Spleen (tissue), 11 donors: ENCODE data around the gene MYOM3. TPM values are rescaled to one million over a fixed set of nuclear protein-coding genes. Genes with fewer than 3 reads are reported as not detected.

Experiments used
- DNase-seq: peaks from one replicate; pipeline ENCODE4 v3.0.0-alpha.2; 2020
- H3K27ac ChIP-seq, 8 donors: fragments of 200-600 bp; sonication (generic) in 7 of 8; 1 replicate in 4 of 8; 2 replicates in 4 of 8; pipeline versions ENCODE4 v1.5.0 to v1.8.0; 2016 to 2021; ENCODE audit warnings: inconsistent platforms in 4 of 8, mild to moderate bottlenecking in 4 of 8, moderate library complexity in 1 of 8
- H3K27me3 ChIP-seq, 7 donors: fragments of 200-600 bp; sonication (generic) in 6 of 7; replicated peaks in 1 of 7; 1 replicate in 4 of 7; 2 replicates in 3 of 7; pipeline versions ENCODE4 v1.5.0 to v1.8.0; 2016 to 2021; ENCODE audit warnings: inconsistent platforms in 3 of 7, mild to moderate bottlenecking in 1 of 7
- H3K36me3 ChIP-seq, 6 donors: fragments of 200-600 bp; sonication (generic) in 5 of 6; 1 replicate in 4 of 6; 2 replicates in 2 of 6; pipeline versions ENCODE4 v1.5.0 to v1.8.0; 2016 to 2021; ENCODE audit warnings: inconsistent platforms in 2 of 6
- H3K4me1 ChIP-seq, 6 donors: fragments of 200-600 bp; sonication (generic) in 5 of 6; 1 replicate in 3 of 6; 2 replicates in 3 of 6; pipeline versions ENCODE4 v1.5.0 to v1.8.0; 2016 to 2021; ENCODE audit warnings: inconsistent platforms in 3 of 6
- H3K4me3 ChIP-seq, 8 donors: fragments of 200-600 bp; sonication (generic) in 7 of 8; 1 replicate in 4 of 8; 2 replicates in 4 of 8; pipeline versions ENCODE4 v1.5.0 to v1.8.0; 2016 to 2021; ENCODE audit warnings: inconsistent platforms in 4 of 8, mild to moderate bottlenecking in 4 of 8, moderate library complexity in 2 of 8
- H3K9me3 ChIP-seq, 8 donors: fragments of 200-600 bp; sonication (generic) in 7 of 8; 1 replicate in 4 of 8; 2 replicates in 4 of 8; pipeline versions ENCODE4 v1.5.0 to v1.8.0; 2016 to 2021; ENCODE audit warnings: inconsistent platforms in 4 of 8
- POLR2A ChIP-seq, 3 donors: fragments of 450-650 bp; IDR thresholded peaks; one replicate each; pipeline ENCODE4 v1.5.1; 2017; ENCODE audit warnings: antibody characterized with exemption in 3 of 3, mild to moderate bottlenecking in 1 of 3
- POLR2AphosphoS5 ChIP-seq, 3 donors: sonication (generic); formaldehyde crosslinking; IDR thresholded peaks; one replicate each; pipeline ENCODE4 v1.5.1; 2017; ENCODE audit warnings: antibody characterized with exemption in 3 of 3
- whole genome bisulfite sequencing, 5 donors: extraction: QIAGEN DNeasy Blood & Tissue Kit in 3 of 5; methylation state at CpG; one replicate each; pipeline versions ENCODE4 v1.1.5 to v1.1.7; 2013 to 2018; 5-methylcytosine and 5-hydroxymethylcytosine counted together
- intact Hi-C: fragments of 100-400 bp; cut with DNase I; formaldehyde crosslinking; loops from one replicate; pipeline ENCODE4 v1.15.0; 2023; ENCODE audit warnings: low total_unique reads
- polyA plus RNA-seq, 3 donors: library from polyadenylated mRNA; stranded (reverse); fragments of 200-250 nt; gene quantifications; one replicate each; pipeline ENCODE4 v1.2.1, GENCODE V29; 2013
- total RNA-seq, 7 donors: library from RNA; depleted of rRNA in 3 of 7; stranded (reverse); fragments of >200 nt in 3 of 7; fragmentation: NEBNext Ultra II Directional in 4 of 7; extraction: Animal tissue kit (Norgen Biotek cat#: 25700) in 4 of 7; gene quantifications; one replicate each; pipeline versions ENCODE4 v1.1.0 to v1.2.1, GENCODE V29; 2016 to 2021
- TF ChIP-seq, protein P1 (sequence below), 11 experiments: fragments of 200-600 bp in 7 of 11; fragments of 450-650 bp in 4 of 11; sonication (generic) in 4 of 11; IDR thresholded peaks in 8 of 11; conservative IDR thresholded peaks in 3 of 11; 1 replicate in 7 of 11; 2 replicates in 4 of 11; pipeline versions ENCODE4 v1.4.0 to v1.8.0; 2016 to 2021; ENCODE audit warnings: antibody characterized with exemption in 11 of 11, inconsistent platforms in 4 of 11, mild to moderate bottlenecking in 1 of 11
- donor health status: healthy with polysubstance abuse.
- donor health status: DM: no; HTN: no; CAD: no; lungs with moderate emphysema.
- donor health status: DM: no; HTN: no; CAD: no.
- donor health status: Bipolar disorder and iron deficiency.
- donor health status: healthy.
- donor health status: DM: no; HTN: no; CAD: no.
- donor health status: DM: yes; HTN: yes; CAD: no.

Gene MYOM3
- total and polyA plus RNA-seq, 10 donors, result 0.02 to 0.06 (median 0.06) TPM; not detected in 7

DNA sequence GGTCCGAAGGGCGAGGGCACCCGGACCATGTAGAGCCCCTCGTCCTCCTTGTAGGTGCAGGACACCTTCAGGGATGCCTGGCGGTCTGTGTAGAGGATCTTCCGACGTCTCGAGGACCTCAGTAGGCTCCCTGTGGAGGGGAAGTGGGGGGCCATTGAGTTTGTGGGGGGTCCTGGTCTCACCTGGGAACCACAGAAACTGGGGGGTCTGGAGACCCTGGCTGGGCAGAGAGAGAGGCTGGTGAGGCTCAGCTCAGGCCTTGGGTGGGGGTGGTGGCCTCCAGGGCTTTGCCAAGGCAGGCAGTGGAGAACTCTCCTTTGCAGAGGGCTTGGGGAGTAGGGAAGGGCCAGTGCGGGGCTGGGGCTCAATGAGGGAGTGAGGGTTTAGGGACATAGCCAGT, 19.0 kb downstream of the MYOM3 start:
- TF ChIP-seq POLR2A (IDR thresholded peaks at IDR 0.05) (no peak), POLR2AphosphoS5 (IDR thresholded peaks at IDR 0.05) (no peak)
- TF ChIP-seq, protein P1, sequence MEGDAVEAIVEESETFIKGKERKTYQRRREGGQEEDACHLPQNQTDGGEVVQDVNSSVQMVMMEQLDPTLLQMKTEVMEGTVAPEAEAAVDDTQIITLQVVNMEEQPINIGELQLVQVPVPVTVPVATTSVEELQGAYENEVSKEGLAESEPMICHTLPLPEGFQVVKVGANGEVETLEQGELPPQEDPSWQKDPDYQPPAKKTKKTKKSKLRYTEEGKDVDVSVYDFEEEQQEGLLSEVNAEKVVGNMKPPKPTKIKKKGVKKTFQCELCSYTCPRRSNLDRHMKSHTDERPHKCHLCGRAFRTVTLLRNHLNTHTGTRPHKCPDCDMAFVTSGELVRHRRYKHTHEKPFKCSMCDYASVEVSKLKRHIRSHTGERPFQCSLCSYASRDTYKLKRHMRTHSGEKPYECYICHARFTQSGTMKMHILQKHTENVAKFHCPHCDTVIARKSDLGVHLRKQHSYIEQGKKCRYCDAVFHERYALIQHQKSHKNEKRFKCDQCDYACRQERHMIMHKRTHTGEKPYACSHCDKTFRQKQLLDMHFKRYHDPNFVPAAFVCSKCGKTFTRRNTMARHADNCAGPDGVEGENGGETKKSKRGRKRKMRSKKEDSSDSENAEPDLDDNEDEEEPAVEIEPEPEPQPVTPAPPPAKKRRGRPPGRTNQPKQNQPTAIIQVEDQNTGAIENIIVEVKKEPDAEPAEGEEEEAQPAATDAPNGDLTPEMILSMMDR (IDR thresholded peaks at IDR 0.05 in 8 of 11, conservative IDR thresholded peaks at IDR 0.05 in 3 of 11), result no peak
- H3K36me3 ChIP-seq, result no peaks in the 10 kb centered on the region
- WGBS, 5 donors, result 90 to 95% (median 90%) methylated on average over 4 to 9 of the region's 9 CpGs
- H3K4me1 ChIP-seq, result no peaks in the 10 kb centered on the region
- no peaks in the 10 kb centered on the region for H3K9me3 ChIP-seq
- H3K27ac ChIP-seq, result no peak overlapping the region
- H3K27me3 ChIP-seq, result peaks cover 0 to 17% (median 0%) of the 10 kb centered on the region in 7 donors
- intact Hi-C loops, result no loop called here
- H3K4me3 ChIP-seq, result no peak overlapping the region
- no peak for DNase-seq

DNA sequence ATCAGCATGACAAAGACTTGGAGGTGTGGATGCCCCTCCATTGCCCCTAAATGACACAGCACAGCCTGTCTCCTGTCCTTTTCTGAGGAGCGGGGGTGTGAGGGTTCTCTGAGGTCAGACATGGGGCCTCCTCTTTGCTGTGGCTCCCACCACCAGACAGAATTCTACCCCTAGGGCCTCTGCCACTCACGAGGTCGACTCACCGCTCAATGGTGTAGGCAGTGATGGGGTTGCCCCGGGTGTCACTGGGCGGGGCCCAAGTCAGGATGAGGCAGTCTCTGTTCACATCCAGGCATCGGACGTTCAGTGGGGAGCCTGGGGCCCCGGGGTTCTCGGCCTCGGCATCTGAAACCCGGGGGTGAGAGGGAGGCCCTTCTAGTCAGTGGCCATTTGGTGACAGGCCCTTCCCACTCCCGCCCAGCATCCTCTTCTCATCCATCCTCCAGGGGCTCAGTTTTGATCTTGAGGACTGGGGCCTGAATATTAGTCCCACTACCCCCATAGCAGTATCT, 19.9 kb downstream of the MYOM3 start:
- H3K36me3 ChIP-seq, result no peaks in the 10 kb centered on the region
- H3K9me3 ChIP-seq, result no peaks in the 10 kb centered on the region
- intact Hi-C loops, result no loop called here
- H3K27me3 ChIP-seq, result peaks cover 0 to 17% (median 0%) of the 10 kb centered on the region in 7 donors
- H3K4me1 ChIP-seq, result no peaks in the 10 kb centered on the region
- TF ChIP-seq, protein P1 (IDR thresholded peaks at IDR 0.05 in 8 of 11, conservative IDR thresholded peaks at IDR 0.05 in 3 of 11), result no peak
- TF ChIP-seq POLR2A (IDR thresholded peaks at IDR 0.05) (no peak), POLR2AphosphoS5 (IDR thresholded peaks at IDR 0.05) (no peak)
- H3K27ac ChIP-seq, result no peak overlapping the region
- 76 to 93% (median 81%) methylated on average over 2 to 13 of the region's 13 CpGs for WGBS, 5 donors
- no peak overlapping the region for H3K4me3 ChIP-seq
- no peak for DNase-seq

DNA sequence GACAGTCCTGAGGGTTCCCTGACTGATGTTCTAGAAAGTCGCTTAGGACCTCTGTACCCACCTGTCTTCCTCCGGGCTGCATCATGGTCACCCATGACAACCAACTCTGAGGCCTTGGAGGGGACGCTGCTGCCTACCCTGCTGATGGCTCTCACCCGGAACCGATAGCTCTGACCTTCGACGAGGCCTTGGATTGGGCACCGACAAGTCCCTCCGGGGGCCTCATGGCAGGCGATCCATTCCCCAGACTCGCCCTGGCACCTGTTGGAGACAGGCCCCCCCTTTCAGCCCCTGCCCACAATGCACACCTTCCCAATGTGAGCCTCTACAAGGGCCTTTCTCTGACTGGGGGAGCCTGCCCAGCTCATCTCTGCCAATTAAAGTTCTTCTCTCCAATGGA, 21.2 kb downstream of the MYOM3 start:
- 86 to 95% (median 88%) methylated on average over 4 to 11 of the region's 11 CpGs for WGBS, 5 donors
- Histone ChIP-seq H3K36me3 (no peaks in the 10 kb centered on the region), H3K4me3 (no peak overlapping the region), H3K4me1 (no peaks in the 10 kb centered on the region), H3K9me3 (no peaks in the 10 kb centered on the region), H3K27me3 (peaks cover 0 to 17% (median 0%) of the 10 kb centered on the region in 7 donors), H3K27ac (no peak overlapping the region)
- TF ChIP-seq POLR2AphosphoS5 (IDR thresholded peaks at IDR 0.05), result no peak
- TF ChIP-seq POLR2A (IDR thresholded peaks at IDR 0.05), result no peak
- TF ChIP-seq, protein P1 (IDR thresholded peaks at IDR 0.05 in 8 of 11, conservative IDR thresholded peaks at IDR 0.05 in 3 of 11), result no peak
- DNase-seq, result no peak
- intact Hi-C loops, result no loop called here

DNA sequence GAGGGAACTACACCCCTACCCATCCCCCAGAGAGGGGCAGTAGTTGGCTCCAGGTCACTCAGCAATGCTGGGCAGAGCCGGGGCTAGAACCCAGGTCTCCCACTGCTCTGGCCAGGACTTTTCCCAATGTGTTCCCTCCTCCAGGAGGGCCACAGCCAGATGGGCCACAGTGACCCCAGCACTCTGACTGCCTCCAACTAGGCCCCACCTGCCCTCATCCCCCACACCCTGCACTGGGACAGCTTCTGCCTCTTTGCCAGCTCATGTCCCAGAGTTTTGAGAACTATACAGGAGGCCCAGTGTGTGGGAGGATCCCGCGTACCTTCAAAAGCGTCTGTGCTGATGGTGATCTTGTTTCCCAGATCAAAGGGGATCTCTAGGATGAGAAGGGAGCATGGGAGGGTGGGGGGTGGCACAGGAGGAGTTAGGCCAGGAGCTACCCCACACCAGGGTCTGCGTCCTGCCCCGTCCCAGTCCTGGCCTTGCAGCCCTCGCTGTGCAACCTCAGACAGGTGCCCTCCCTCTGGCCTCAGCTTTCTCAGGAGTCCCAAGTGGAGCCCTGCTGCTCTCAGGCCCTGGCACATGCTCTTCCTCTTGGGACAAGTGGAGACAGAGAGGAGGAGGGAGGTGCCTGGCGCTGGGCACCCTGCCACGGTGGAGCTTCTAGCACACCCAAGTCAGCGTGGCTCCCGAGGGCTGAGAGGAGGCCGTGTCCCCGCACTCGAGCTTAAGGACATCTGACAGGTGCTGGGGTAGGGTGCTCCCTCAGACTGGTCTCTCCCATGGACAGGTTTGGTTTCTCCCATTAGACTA, 22.0 kb downstream of the MYOM3 start:
- peaks cover 0 to 15% (median 0%) of the 10 kb centered on the region in 7 donors for H3K27me3 ChIP-seq
- TF ChIP-seq, protein P1 (IDR thresholded peaks at IDR 0.05 in 8 of 11, conservative IDR thresholded peaks at IDR 0.05 in 3 of 11), result no peak
- TF ChIP-seq POLR2A (IDR thresholded peaks at IDR 0.05) (no peak), POLR2AphosphoS5 (IDR thresholded peaks at IDR 0.05) (no peak)
- no peak overlapping the region for H3K27ac ChIP-seq
- H3K9me3 ChIP-seq, result no peaks in the 10 kb centered on the region
- H3K4me3 ChIP-seq, result no peak overlapping the region
- WGBS, 5 donors, result 81 to 93% (median 84%) methylated on average over 10 to 14 of the region's 14 CpGs
- no peaks in the 10 kb centered on the region for H3K36me3 ChIP-seq
- no peaks in the 10 kb centered on the region for H3K4me1 ChIP-seq
- DNase-seq, result no peak
- intact Hi-C loops, result no loop called here
